Natural killer cell (primary cell): ENCODE measurements around the gene RIGI. TPM values are rescaled to one million over a fixed set of nuclear protein-coding genes. Genes with fewer than 3 reads are reported as not detected.
A peak's percentile ranks its signal among the peaks of the same experiment; 100 is the strongest.

Experiments used
- ATAC-seq, 3 donors: fragments of 150-1000 bp in 2 of 3; fragments of 200-7000 bp in 1 of 3; cut with Tn5 transposase; 1 replicate in 1 of 3; 2 replicates in 2 of 3; pipeline ENCODE4 v1.10.0; 2021; ENCODE audit warnings: mild to moderate bottlenecking in 2 of 3, moderate library complexity in 2 of 3
- DNase-seq, 2 donors: peaks; one replicate each; pipeline versions ENCODE4 v3.0.0 to v3.0.0-alpha.2; 2013 to 2021; ENCODE audit warnings: mixed read lengths in 1 of 2
- H3K27ac ChIP-seq: one replicate; pipeline ENCODE4 v1.5.1; 2013; ENCODE audit warnings: mild to moderate bottlenecking, low read length
- H3K27me3 ChIP-seq: one replicate; pipeline ENCODE4 v1.6.1; 2013; ENCODE audit warnings: low read length; ENCODE audit not compliant: control insufficient read depth, insufficient read depth
- H3K36me3 ChIP-seq: one replicate; pipeline ENCODE4 v1.6.1; 2013; ENCODE audit warnings: low read length; ENCODE audit not compliant: control insufficient read depth, insufficient read depth
- H3K4me1 ChIP-seq: one replicate; pipeline ENCODE4 v1.6.1; 2013; ENCODE audit warnings: low read length; ENCODE audit not compliant: control insufficient read depth, insufficient read depth
- H3K4me3 ChIP-seq: one replicate; pipeline ENCODE4 v1.5.1; 2013; ENCODE audit warnings: low read length
- H3K9me3 ChIP-seq: one replicate; pipeline ENCODE4 v1.6.1; 2013; ENCODE audit warnings: low read length; ENCODE audit not compliant: control insufficient read depth, insufficient read depth
- H3K27ac Mint-ChIP-seq, 2 donors: one replicate each; pipeline ENCODE4 v1.8.0; 2022; ENCODE audit warnings: mild to moderate bottlenecking in 2 of 2, mixed read lengths in 2 of 2, moderate library complexity in 1 of 2
- H3K27me3 Mint-ChIP-seq, 2 donors: one replicate each; pipeline ENCODE4 v1.8.0; 2022; ENCODE audit warnings: low read depth in 2 of 2, mixed read lengths in 2 of 2
- H3K36me3 Mint-ChIP-seq: one replicate; pipeline ENCODE4 v1.8.0; 2022; ENCODE audit warnings: mixed read lengths
- H3K4me1 Mint-ChIP-seq, 2 donors: one replicate each; pipeline ENCODE4 v1.8.0; 2022; ENCODE audit warnings: mixed read lengths in 2 of 2
- H3K4me3 Mint-ChIP-seq: one replicate; pipeline ENCODE4 v1.8.0; 2022; ENCODE audit warnings: mild to moderate bottlenecking, moderate library complexity, mixed read lengths
- H3K9me3 Mint-ChIP-seq, 2 donors: one replicate each; pipeline ENCODE4 v1.8.0; 2022; ENCODE audit warnings: mixed read lengths in 2 of 2
- CTCF ChIP-seq: fragments of 200-600 bp; IDR thresholded peaks from one replicate; pipeline ENCODE4 v1.8.0; 2022; ENCODE audit warnings: antibody characterized with exemption
- WGBS: methylation state at CpG from one replicate; pipeline ENCODE4 v1.1.7; 2013; ENCODE audit warnings: missing lambda C conversion rate; ENCODE audit not compliant: insufficient coverage; 5-methylcytosine and 5-hydroxymethylcytosine counted together
- intact Hi-C: fragments of 100-400 bp; cut with micrococcal nuclease; formaldehyde crosslinking; loops from one replicate; pipeline ENCODE4 v1.14.2; 2022
- total RNA-seq, 4 donors: library from RNA; stranded (reverse); fragments of 120-200 nt in 1 of 4; gene quantifications; one replicate each; pipeline versions ENCODE4 v1.2.3 to v1.2.4, GENCODE V29; 2013 to 2022

The RIGI gene
- total RNA-seq, 3 donors from 2014 or later (not counting 1 experiment from before 2014, with no cell fraction given): 13.8 to 21.3 (median 15.7) TPM

DNA sequence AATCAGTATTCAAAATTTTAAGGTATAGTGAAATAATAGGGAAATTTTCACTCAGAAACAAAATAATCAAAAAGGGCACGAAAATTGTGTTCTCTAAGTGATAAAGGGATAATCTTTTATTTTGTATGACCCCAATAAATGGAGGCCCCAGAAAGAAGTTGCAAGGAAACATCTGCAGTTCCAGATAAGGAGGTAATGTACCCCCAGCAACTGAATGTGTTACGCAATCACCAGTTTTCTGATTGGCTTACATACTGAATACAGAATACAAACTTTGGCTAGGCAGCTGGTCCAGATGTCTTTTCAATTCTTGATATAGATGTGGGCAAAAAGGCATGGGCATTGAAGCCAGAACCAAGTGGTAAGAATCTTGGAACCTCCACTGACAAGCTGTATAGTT lies 28.1 kb upstream of the RIGI start:
- Histone ChIP-seq H3K9me3 (no peaks in the 10 kb centered on the region), H3K36me3 (no peaks in the 10 kb centered on the region), H3K4me1 (peaks cover 24% of the 10 kb centered on the region), H3K27me3 (no peaks in the 10 kb centered on the region), H3K27ac (no peak overlapping the region), H3K4me3 (no peak overlapping the region)
- Mint-ChIP-seq H3K4me3 (no peak overlapping the region), H3K4me1 (peaks cover 35 to 41% of the 10 kb centered on the region in 2 donors), H3K27ac (peak overlapping the region; percentile 28 to 97), H3K9me3 (no peaks in the 10 kb centered on the region), H3K27me3 (no peaks in the 10 kb centered on the region), H3K36me3 (no peaks in the 10 kb centered on the region)
- WGBS: 51% methylated on average over 2 of the region's 2 CpGs
- no peak for TF ChIP-seq CTCF
- DNase-seq: no peak
- intact Hi-C loops: loop anchor here (10.0 kb wide), 1 partner anchor 741 kb away; the partner anchor contains the start of gene NFX1
- no peak for ATAC-seq

- no peaks in the 10 kb centered on the region for H3K9me3 ChIP-seq
- ATAC-seq: peak; percentile 63 to 80 (median 68)
- no peaks in the 10 kb centered on the region for H3K9me3 Mint-ChIP-seq
- no peaks in the 10 kb centered on the region for H3K27me3 Mint-ChIP-seq
- intact Hi-C loops: loop anchor here (1.0 to 10.0 kb wide), 2 partner anchors 20 to 742 kb away; partner anchors contain the start of gene NFX1
- no peaks in the 10 kb centered on the region for H3K36me3 ChIP-seq
- H3K27me3 ChIP-seq: no peaks in the 10 kb centered on the region
- TF ChIP-seq CTCF: no peak
- H3K36me3 Mint-ChIP-seq: no peaks in the 10 kb centered on the region
- H3K4me1 ChIP-seq: peaks cover 24% of the 10 kb centered on the region
- peaks cover 38 to 41% of the 10 kb centered on the region in 2 donors for H3K4me1 Mint-ChIP-seq
- under 1% methylated on average over 46 of the region's 46 CpGs for WGBS
- H3K4me3 ChIP-seq: peak within 1 kb of the TSS; percentile 92
- peak within 1 kb of the TSS; percentile 95 for H3K27ac ChIP-seq
- H3K4me3 Mint-ChIP-seq: peak within 1 kb of the TSS; percentile 98
- H3K27ac Mint-ChIP-seq: peak within 1 kb of the TSS; percentile 97 to 99
- peak; percentile 83 to 95 for DNase-seq
Measured at GRCh38 chr9:32552172-32552872, 26.3 kb upstream of the RIGI start, which contains the start of the genes SMIM27 and TOPORS. SMIM27 (plus strand) TSS chr9:32552327; CDS start chr9:32552435, 108 bp downstream. TOPORS (minus strand) TSS chr9:32552586; CDS start chr9:32552436, 150 bp downstream.

GRCh38 chr9:32551276-32552051 lies 25.5 kb upstream of the RIGI start:
- intact Hi-C loops: loop anchor here (1.0 to 10.0 kb wide), 2 partner anchors 21 to 743 kb away; partner anchors contain the start of gene NFX1
- H3K27me3 ChIP-seq: no peaks in the 10 kb centered on the region
- no peaks in the 10 kb centered on the region for H3K27me3 Mint-ChIP-seq
- H3K9me3 ChIP-seq: no peaks in the 10 kb centered on the region
- WGBS: under 1% methylated on average over 36 of the region's 36 CpGs
- peaks cover 38 to 46% of the 10 kb centered on the region in 2 donors for H3K4me1 Mint-ChIP-seq
- peak overlapping the region; percentile 95 for H3K27ac ChIP-seq
- no peaks in the 10 kb centered on the region for H3K36me3 ChIP-seq
- no peaks in the 10 kb centered on the region for H3K9me3 Mint-ChIP-seq
- DNase-seq: peak; percentile 37 to 72
- peak overlapping the region; percentile 92 for H3K4me3 ChIP-seq
- TF ChIP-seq CTCF: no peak
- peak overlapping the region; percentile 97 to 99 for H3K27ac Mint-ChIP-seq
- H3K36me3 Mint-ChIP-seq: no peaks in the 10 kb centered on the region
- H3K4me1 ChIP-seq: peaks cover 24% of the 10 kb centered on the region
- peak overlapping the region; percentile 98 for H3K4me3 Mint-ChIP-seq
- ATAC-seq: peak; percentile 4 to 14 (median 10)
